Neural progenitor cell (in vitro differentiated cells): ENCODE results near the gene C12orf60.

Source experiments
- CTCF ChIP-seq: fragments of 200-600 bp; sonication (generic); IDR thresholded peaks from 2 replicates; pipeline ENCODE4 v1.5.1; 2017; ENCODE audit warnings: antibody characterized with exemption, mild to moderate bottlenecking
- EZH2 ChIP-seq: fragments of 200-600 bp; sonication (generic); IDR thresholded peaks from 2 replicates; pipeline ENCODE4 v1.6.1; 2017; ENCODE audit warnings: antibody characterized with exemption, mild to moderate bottlenecking, moderate library complexity
- EZH2phosphoT487 ChIP-seq: fragments of 200-600 bp; sonication (generic); IDR thresholded peaks from 2 replicates; pipeline ENCODE4 v1.6.1; 2017; ENCODE audit warnings: antibody characterized with exemption

- TF ChIP-seq EZH2phosphoT487 (no peak), CTCF (no peak), EZH2 (no peak)
These were observed 40.0 kb downstream of the C12orf60 start, which contains the start of gene ART4 for GRCh38 chr12:14843425-14843887.
